NT2/D1 (cell line): ENCODE measurements around the gene IL4R.

Experiments
- YY1 ChIP-seq: IDR thresholded peaks from 2 replicates; pipeline ENCODE4 v1.6.1; 2011; ENCODE audit not compliant: insufficient read length, insufficient read depth
- ZNF274 ChIP-seq: IDR thresholded peaks from 2 replicates; pipeline ENCODE4 v1.6.1; 2011; ENCODE audit warnings: mild to moderate bottlenecking, low read depth, low read length

DNA sequence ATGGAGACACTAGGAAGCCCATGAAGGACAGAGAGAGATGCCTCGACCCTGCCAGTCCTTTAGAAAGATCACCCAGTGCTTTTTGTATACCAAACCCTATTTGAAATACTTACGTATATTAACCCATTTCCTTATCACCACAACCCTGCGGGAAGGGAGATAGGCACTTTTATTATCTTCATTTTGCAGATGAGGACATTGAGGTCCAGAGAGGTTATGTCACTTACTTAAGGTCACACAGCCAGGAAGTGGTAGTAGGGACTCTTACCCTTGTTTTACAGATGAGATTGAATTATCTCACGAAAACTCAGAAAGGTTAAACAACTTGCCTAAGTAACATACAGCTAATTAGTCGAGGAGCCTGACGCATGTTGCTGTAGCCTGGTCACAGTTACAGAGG lies 38.2 kb downstream of the IL4R start:
- no peak for TF ChIP-seq YY1
- no peak for TF ChIP-seq ZNF274
